DMS53 treated with DMSO at 0.1 percent for 48 hours (cell line): ENCODE data around the gene THAP12.
A peak's percentile ranks its signal among the peaks of the same experiment; 100 is the strongest.

ENCODE experiments used
- DNase-seq: peaks from one replicate; lab custom pipeline; 2025; ENCODE audit not compliant: unreplicated experiment; lab: John Stamatoyannopoulos, UW

THAP12 gene

GRCh38 chr11:76380159-76380976 lies 564 bp downstream of the THAP12 start:
- DNase-seq = peak; percentile 28

GRCh38 chr11:76379807-76380158 lies 1.1 kb downstream of the THAP12 start:
- DNase-seq = no peak

- DNase-seq = no peak
Observed at GRCh38 chr11:76376746-76377558, 4.0 kb downstream of the THAP12 start.

GRCh38 chr11:76371170-76371569 lies 9.8 kb downstream of the THAP12 start:
- DNase-seq = peak; percentile 72

- DNase-seq = peak; percentile 55
Observed at GRCh38 chr11:76369406-76369805, 11.5 kb downstream of the THAP12 start.

GRCh38 chr11:76368490-76368889 lies 12.4 kb downstream of the THAP12 start:
- DNase-seq = no peak

GRCh38 chr11:76365038-76365679 lies 15.8 kb downstream of the THAP12 start:
- DNase-seq = no peak

GRCh38 chr11:76362716-76363115 lies 18.2 kb downstream of the THAP12 start:
- no peak for DNase-seq

- no peak for DNase-seq
Observed at GRCh38 chr11:76361776-76362175, 19.2 kb downstream of the THAP12 start.

GRCh38 chr11:76361374-76361773 lies 19.6 kb downstream of the THAP12 start:
- DNase-seq = no peak

- DNase-seq = no peak
Observed at GRCh38 chr11:76355172-76355571, 25.8 kb downstream of the THAP12 start.

- DNase-seq = no peak
Observed at GRCh38 chr11:76348348-76348747, 32.6 kb downstream of the THAP12 start.

- no peak for DNase-seq
Observed at GRCh38 chr11:76347466-76347865, 33.5 kb downstream of the THAP12 start.

GRCh38 chr11:76339221-76339620 lies 41.7 kb downstream of the THAP12 start:
- DNase-seq = no peak

- no peak for DNase-seq
Observed at GRCh38 chr11:76337923-76338322, 43.0 kb downstream of the THAP12 start.

GRCh38 chr11:76337469-76337868 lies 43.5 kb downstream of the THAP12 start:
- DNase-seq = no peak

GRCh38 chr11:76336597-76336996 lies 44.3 kb downstream of the THAP12 start:
- no peak for DNase-seq

GRCh38 chr11:76335842-76336241 lies 45.1 kb downstream of the THAP12 start:
- no peak for DNase-seq

GRCh38 chr11:76334826-76335389 lies 46.0 kb downstream of the THAP12 start:
- no peak for DNase-seq

GRCh38 chr11:76330651-76331050 lies 50.3 kb downstream of the THAP12 start:
- no peak for DNase-seq

- no peak for DNase-seq
Observed at GRCh38 chr11:76329983-76330382, 50.9 kb downstream of the THAP12 start.
